HepG2 (cell line): Measurements from ENCODE around the gene TMEM198. TPM values are rescaled to one million over a fixed set of nuclear protein-coding genes. Genes with fewer than 3 reads are reported as not detected.

Source experiments
- ATF3 ChIP-seq: sonication (generic); formaldehyde crosslinking; IDR thresholded peaks from 2 replicates; pipeline ENCODE4 v1.4.0; 2020; ENCODE audit warnings: missing genetic modification reagents
- CCAR2 ChIP-seq: fragments of 200-400 bp; formaldehyde crosslinking; optimal IDR thresholded peaks from 2 replicates; pipeline ENCODE3; 2018; ENCODE audit warnings: low read depth, mild to moderate bottlenecking, low read length, moderate library complexity
- ISX ChIP-seq: sonication (generic); formaldehyde crosslinking; conservative IDR thresholded peaks from 2 replicates; pipeline ENCODE4 v1.5.0; 2020; ENCODE audit warnings: missing genetic modification reagents
- MAZ ChIP-seq, 2 experiments: sonication (generic) in 1 of 2; formaldehyde crosslinking in 1 of 2; IDR thresholded peaks; 2 replicates each; pipeline versions ENCODE4 v1.5.0 to v1.6.1; 2012 to 2020; ENCODE audit warnings: low read depth in 2 of 2, mild to moderate bottlenecking in 2 of 2, borderline replicate concordance in 1 of 2, improper control_type of control experiment in 1 of 2, low read length in 1 of 2, missing genetic modification reagents in 1 of 2, moderate library complexity in 1 of 2
- PLRG1 ChIP-seq: fragments of 450-650 bp; conservative IDR thresholded peaks from 2 replicates; pipeline ENCODE4 v1.6.1; 2016
- SOX6 ChIP-seq, 2 experiments: fragments of 450-650 bp in 1 of 2; sonication (generic) in 1 of 2; formaldehyde crosslinking in 1 of 2; IDR thresholded peaks; 2 replicates each; pipeline versions ENCODE4 v1.4.0 to v1.6.1; 2017 to 2020; ENCODE audit warnings: antibody characterized with exemption in 1 of 2, mild to moderate bottlenecking in 1 of 2, missing genetic modification reagents in 1 of 2
- SRSF4 ChIP-seq: fragments of 200-400 bp; formaldehyde crosslinking; IDR thresholded peaks from one replicate; pipeline ENCODE4 v1.6.1; 2018; ENCODE audit warnings: mild to moderate bottlenecking, low read depth, low read length, moderate library complexity; ENCODE audit not compliant: poor library complexity, severe bottlenecking
- THAP8 ChIP-seq: sonication (generic); formaldehyde crosslinking; IDR thresholded peaks from 2 replicates; pipeline ENCODE4 v1.5.1; 2020; ENCODE audit warnings: missing genetic modification reagents, mild to moderate bottlenecking, borderline replicate concordance
- ZKSCAN8 ChIP-seq: IDR thresholded peaks from 2 replicates; pipeline ENCODE4 v1.6.1; 2016; ENCODE audit warnings: borderline replicate concordance, missing genetic modification reagents, missing compliant biosample characterization
- ZNF256 ChIP-seq: sonication (generic); formaldehyde crosslinking; conservative IDR thresholded peaks from 2 replicates; pipeline ENCODE4 v1.4.0; 2020; ENCODE audit warnings: missing genetic modification reagents
- ZNF3 ChIP-seq: IDR thresholded peaks from 2 replicates; pipeline ENCODE4 v1.7.0; 2017; ENCODE audit warnings: inconsistent platforms
- polyA plus RNA-seq, 8 experiments: library from polyadenylated mRNA; depleted of rRNA in 3 of 8; stranded (reverse) in 7 of 8; unstranded in 1 of 8; fragments of >200 nt; fragmentation: Illumina TruSeq in 4 of 8; extraction: Trizol in 4 of 8; gene quantifications; 2 replicates each; pipeline versions ENCODE4 v1.2.1 to v1.2.3, GENCODE V29; 2011 to 2016; ENCODE audit warnings: low read depth in 4 of 8, missing spikeins in 1 of 8, mixed read lengths in 1 of 8; ENCODE audit not compliant: insufficient read depth in 1 of 8
- total RNA-seq, 5 experiments: library from RNA; depleted of rRNA; stranded (reverse); fragments of >200 nt; fragmentation: Illumina TruSeq; extraction: Trizol; gene quantifications; 2 replicates each; pipeline ENCODE4 v1.2.3, GENCODE V29; 2016; ENCODE audit warnings: low read depth in 1 of 5
- TF ChIP-seq, protein P1 (sequence below): sonication (generic); formaldehyde crosslinking; IDR thresholded peaks from 2 replicates; pipeline ENCODE4 v1.4.0; 2020; ENCODE audit warnings: mild to moderate bottlenecking, missing genetic modification reagents, borderline replicate concordance
- TF ChIP-seq, protein P2 (sequence below): sonication (generic); formaldehyde crosslinking; conservative IDR thresholded peaks from 2 replicates; pipeline ENCODE4 v1.4.0; 2020; ENCODE audit warnings: mild to moderate bottlenecking, missing genetic modification reagents, moderate library complexity
- TF ChIP-seq, protein P3 (sequence below): sonication (generic); formaldehyde crosslinking; conservative IDR thresholded peaks from 2 replicates; pipeline ENCODE4 v1.8.0; 2022; ENCODE audit warnings: missing genetic modification reagents
- TF ChIP-seq, protein P4 (sequence below): sonication (generic); formaldehyde crosslinking; IDR thresholded peaks from 2 replicates; pipeline ENCODE4 v1.5.0; 2020; ENCODE audit warnings: mild to moderate bottlenecking, missing genetic modification reagents, moderate library complexity

The TMEM198 gene
- total and polyA plus RNA-seq, 2 of the 13 experiments (the other 11 are each of a cell fraction or from before 2014, with no cell fraction given), result 17.3 to 23.5 TPM

DNA sequence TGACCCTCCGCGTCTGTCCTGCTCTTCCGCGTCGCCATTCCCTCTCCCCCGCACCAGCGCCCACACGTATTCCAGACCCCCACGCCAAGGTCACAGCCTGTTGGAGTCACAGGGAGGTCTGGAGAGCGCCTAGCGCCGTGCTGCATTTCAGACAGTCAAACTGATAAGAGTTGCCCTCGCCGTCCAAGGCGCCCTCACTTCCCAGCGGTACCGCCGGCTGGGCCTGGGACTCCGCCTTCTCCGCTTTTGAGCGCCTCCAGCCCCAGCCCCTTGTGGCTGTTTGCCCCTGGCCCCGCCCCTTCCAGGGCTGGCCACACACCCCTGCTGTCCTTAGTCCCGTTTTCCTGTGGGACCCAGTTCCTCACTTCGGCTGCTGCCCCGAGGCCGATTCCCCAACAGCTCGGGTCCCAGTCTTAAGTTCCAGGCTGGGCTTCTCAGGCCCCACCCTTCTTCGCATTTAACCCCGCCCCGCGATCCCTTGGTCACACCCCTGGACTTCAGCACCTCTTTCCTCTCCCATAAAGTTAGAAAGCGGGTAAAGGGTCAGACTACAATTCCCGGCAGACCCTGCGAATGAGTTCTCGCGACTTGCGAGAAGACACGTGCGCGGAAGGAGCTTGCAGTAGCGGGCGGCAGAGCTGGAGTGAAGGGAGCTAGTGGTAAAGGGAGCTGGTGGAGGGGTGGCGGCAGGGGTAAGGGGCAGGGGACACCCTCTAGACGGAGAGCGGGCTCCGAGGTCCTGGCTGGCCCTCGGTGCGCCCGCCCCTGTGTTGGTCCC lies 45.4 kb upstream of the TMEM198 start, which contains the start of gene GMPPA (continued):
- TF ChIP-seq MAZ (IDR thresholded peaks at IDR 0.05; ENCODE audit: borderline replicate concordance, low read depth, low read length), result peak; percentile 19; the same call in 1 of the 2 replicates
- TF ChIP-seq MAZ (CRISPR knock-in tag; IDR thresholded peaks at IDR 0.05; ENCODE audit: low read depth), result no peak
- no peak for TF ChIP-seq SRSF4
- no peak for TF ChIP-seq PLRG1
- TF ChIP-seq ATF3 (CRISPR knock-in tag), result 0 out of 2 replicates have a peak, but pooled peaks have one; percentile 14
- no peak for TF ChIP-seq ZNF3 (CRISPR knock-in tag)
- TF ChIP-seq CCAR2, result no peak
- no peak for TF ChIP-seq SOX6 (IDR thresholded peaks at IDR 0.05)
- TF ChIP-seq SOX6 (CRISPR knock-in tag; IDR thresholded peaks at IDR 0.05), result peak; percentile 64
- TF ChIP-seq, protein P1, sequence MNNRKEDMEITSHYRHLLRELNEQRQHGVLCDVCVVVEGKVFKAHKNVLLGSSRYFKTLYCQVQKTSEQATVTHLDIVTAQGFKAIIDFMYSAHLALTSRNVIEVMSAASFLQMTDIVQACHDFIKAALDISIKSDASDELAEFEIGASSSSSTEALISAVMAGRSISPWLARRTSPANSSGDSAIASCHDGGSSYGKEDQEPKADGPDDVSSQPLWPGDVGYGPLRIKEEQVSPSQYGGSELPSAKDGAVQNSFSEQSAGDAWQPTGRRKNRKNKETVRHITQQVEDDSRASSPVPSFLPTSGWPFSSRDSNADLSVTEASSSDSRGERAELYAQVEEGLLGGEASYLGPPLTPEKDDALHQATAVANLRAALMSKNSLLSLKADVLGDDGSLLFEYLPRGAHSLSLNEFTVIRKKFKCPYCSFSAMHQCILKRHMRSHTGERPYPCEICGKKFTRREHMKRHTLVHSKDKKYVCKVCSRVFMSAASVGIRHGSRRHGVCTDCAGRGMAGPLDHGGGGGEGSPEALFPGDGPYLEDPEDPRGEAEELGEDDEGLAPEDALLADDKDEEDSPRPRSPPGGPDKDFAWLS (CRISPR knock-in tag), result no peak
- TF ChIP-seq, protein P2, sequence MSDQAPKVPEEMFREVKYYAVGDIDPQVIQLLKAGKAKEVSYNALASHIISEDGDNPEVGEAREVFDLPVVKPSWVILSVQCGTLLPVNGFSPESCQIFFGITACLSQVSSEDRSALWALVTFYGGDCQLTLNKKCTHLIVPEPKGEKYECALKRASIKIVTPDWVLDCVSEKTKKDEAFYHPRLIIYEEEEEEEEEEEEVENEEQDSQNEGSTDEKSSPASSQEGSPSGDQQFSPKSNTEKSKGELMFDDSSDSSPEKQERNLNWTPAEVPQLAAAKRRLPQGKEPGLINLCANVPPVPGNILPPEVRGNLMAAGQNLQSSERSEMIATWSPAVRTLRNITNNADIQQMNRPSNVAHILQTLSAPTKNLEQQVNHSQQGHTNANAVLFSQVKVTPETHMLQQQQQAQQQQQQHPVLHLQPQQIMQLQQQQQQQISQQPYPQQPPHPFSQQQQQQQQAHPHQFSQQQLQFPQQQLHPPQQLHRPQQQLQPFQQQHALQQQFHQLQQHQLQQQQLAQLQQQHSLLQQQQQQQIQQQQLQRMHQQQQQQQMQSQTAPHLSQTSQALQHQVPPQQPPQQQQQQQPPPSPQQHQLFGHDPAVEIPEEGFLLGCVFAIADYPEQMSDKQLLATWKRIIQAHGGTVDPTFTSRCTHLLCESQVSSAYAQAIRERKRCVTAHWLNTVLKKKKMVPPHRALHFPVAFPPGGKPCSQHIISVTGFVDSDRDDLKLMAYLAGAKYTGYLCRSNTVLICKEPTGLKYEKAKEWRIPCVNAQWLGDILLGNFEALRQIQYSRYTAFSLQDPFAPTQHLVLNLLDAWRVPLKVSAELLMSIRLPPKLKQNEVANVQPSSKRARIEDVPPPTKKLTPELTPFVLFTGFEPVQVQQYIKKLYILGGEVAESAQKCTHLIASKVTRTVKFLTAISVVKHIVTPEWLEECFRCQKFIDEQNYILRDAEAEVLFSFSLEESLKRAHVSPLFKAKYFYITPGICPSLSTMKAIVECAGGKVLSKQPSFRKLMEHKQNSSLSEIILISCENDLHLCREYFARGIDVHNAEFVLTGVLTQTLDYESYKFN (CRISPR knock-in tag), result peak; percentile 76
- TF ChIP-seq, protein P3, sequence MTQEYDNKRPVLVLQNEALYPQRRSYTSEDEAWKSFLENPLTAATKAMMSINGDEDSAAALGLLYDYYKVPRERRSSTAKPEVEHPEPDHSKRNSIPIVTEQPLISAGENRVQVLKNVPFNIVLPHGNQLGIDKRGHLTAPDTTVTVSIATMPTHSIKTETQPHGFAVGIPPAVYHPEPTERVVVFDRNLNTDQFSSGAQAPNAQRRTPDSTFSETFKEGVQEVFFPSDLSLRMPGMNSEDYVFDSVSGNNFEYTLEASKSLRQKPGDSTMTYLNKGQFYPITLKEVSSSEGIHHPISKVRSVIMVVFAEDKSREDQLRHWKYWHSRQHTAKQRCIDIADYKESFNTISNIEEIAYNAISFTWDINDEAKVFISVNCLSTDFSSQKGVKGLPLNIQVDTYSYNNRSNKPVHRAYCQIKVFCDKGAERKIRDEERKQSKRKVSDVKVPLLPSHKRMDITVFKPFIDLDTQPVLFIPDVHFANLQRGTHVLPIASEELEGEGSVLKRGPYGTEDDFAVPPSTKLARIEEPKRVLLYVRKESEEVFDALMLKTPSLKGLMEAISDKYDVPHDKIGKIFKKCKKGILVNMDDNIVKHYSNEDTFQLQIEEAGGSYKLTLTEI (CRISPR knock-in tag), result no peak
- TF ChIP-seq THAP8 (CRISPR knock-in tag), result no peak
- TF ChIP-seq ISX, result no peak
- peak; percentile 78 for TF ChIP-seq ZNF256 (CRISPR knock-in tag)
- TF ChIP-seq, protein P4, sequence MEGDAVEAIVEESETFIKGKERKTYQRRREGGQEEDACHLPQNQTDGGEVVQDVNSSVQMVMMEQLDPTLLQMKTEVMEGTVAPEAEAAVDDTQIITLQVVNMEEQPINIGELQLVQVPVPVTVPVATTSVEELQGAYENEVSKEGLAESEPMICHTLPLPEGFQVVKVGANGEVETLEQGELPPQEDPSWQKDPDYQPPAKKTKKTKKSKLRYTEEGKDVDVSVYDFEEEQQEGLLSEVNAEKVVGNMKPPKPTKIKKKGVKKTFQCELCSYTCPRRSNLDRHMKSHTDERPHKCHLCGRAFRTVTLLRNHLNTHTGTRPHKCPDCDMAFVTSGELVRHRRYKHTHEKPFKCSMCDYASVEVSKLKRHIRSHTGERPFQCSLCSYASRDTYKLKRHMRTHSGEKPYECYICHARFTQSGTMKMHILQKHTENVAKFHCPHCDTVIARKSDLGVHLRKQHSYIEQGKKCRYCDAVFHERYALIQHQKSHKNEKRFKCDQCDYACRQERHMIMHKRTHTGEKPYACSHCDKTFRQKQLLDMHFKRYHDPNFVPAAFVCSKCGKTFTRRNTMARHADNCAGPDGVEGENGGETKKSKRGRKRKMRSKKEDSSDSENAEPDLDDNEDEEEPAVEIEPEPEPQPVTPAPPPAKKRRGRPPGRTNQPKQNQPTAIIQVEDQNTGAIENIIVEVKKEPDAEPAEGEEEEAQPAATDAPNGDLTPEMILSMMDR, result peak; percentile 36
- no peak; the same call in 1 of the 2 replicates for TF ChIP-seq ZKSCAN8 (CRISPR knock-in tag)
